ENCODE results near the gene HAUS7. TPM values are rescaled to one million over a fixed set of nuclear protein-coding genes. Genes with fewer than 3 reads are reported as not detected.

HAUS7 gene
- total RNA-seq, 1 experiment from 2014 or later: 28.9 TPM

- no peaks in the 10 kb centered on the region for H3K36me3 ChIP-seq (ENCODE audit: control insufficient read depth in 1 of 2, insufficient read depth in 2 of 2, low read length in 2 of 2)
- no peak overlapping the region for H2AFZ ChIP-seq (ENCODE audit: low read depth, low read length, poor library complexity, severe bottlenecking)
- H3K27me3 ChIP-seq (ENCODE audit: insufficient read depth, low read length): no peaks in the 10 kb centered on the region
- no peaks in the 10 kb centered on the region for H3K9me3 ChIP-seq (ENCODE audit: control insufficient read depth in 1 of 2, insufficient read depth in 1 of 2, low read depth in 1 of 2, low read length in 2 of 2)
- no TSS peak for BruUV-seq (replicated peaks)
- H3K9ac ChIP-seq (ENCODE audit: low read length): no peak overlapping the region
- ATAC-seq (no peak), DNase-seq (ENCODE audit: low read depth, low spot score) (no peak)
- no peaks in the 10 kb centered on the region for H3K9me2 ChIP-seq (ENCODE audit: insufficient read depth)
- no peak overlapping the region for H3K4me3 ChIP-seq (replicated peaks in 1 of 2; ENCODE audit: low read depth in 1 of 2, low read length in 2 of 2)
- no peaks in the 10 kb centered on the region for H3K4me1 ChIP-seq (ENCODE audit: control insufficient read depth in 1 of 2, insufficient read depth in 2 of 2, low read length in 2 of 2)
- ChIA-PET POLR2A (no interaction called here), CTCF (no interaction called here), RAD21 (ENCODE audit: low non-redundant PET in 1 of 2, low total read pairs in 2 of 2, uncharacterized antibody in 2 of 2, unreplicated experiment in 2 of 2) (no interaction called here)
- intact Hi-C loops (cut with micrococcal nuclease): no loop called here
- no peaks in the 10 kb centered on the region for H4K20me1 ChIP-seq (ENCODE audit: insufficient read depth)
- no peaks in the 10 kb centered on the region for H3K79me2 ChIP-seq (ENCODE audit: insufficient read depth, low read length)
- no peak overlapping the region for H3K4me2 ChIP-seq (ENCODE audit: low read length)
- TF ChIP-seq REST (IDR thresholded peaks at IDR 0.05; ENCODE audit: low read depth) (no peak), ZBTB33 (IDR thresholded peaks at IDR 0.05; ENCODE audit: extremely low read depth, insufficient replicate concordance, low read length) (no peak), POLR2AphosphoS5 (IDR thresholded peaks at IDR 0.05; ENCODE audit: low read depth, low read length) (no peak), POLR2A (IDR thresholded peaks at IDR 0.05; ENCODE audit: borderline replicate concordance, extremely low read depth, insufficient read depth, insufficient read length) (no peak), ZFX (IDR thresholded peaks at IDR 0.05) (no peak), SIN3A (IDR thresholded peaks at IDR 0.05; ENCODE audit: low read depth) (no peak), TCF7L2 (IDR thresholded peaks at IDR 0.05; ENCODE audit: borderline replicate concordance, extremely low read depth, insufficient read depth, insufficient read length) (no peak), ELF1 (IDR thresholded peaks at IDR 0.05; ENCODE audit: borderline replicate concordance, low read depth) (no peak), ZNF274 (IDR thresholded peaks at IDR 0.05; ENCODE audit: low read depth, low read length) (no peak), RAD21 (IDR thresholded peaks at IDR 0.05; ENCODE audit: low read depth) (no peak), MAX (IDR thresholded peaks at IDR 0.05) (no peak), EZH2phosphoT487 (IDR thresholded peaks at IDR 0.05; ENCODE audit: borderline replicate concordance) (no peak), YY1 (IDR thresholded peaks at IDR 0.05; ENCODE audit: extremely low read depth, insufficient replicate concordance, low read depth, low read length) (no peak), JUND (IDR thresholded peaks at IDR 0.05) (no peak), SP1 (IDR thresholded peaks at IDR 0.05; ENCODE audit: low read depth) (no peak), EZH2 (IDR thresholded peaks at IDR 0.05) (no peak), CBX3 (IDR thresholded peaks at IDR 0.05; ENCODE audit: low read depth) (no peak), FOSL1 (IDR thresholded peaks at IDR 0.05; ENCODE audit: low read depth) (no peak), CTCF (IDR thresholded peaks at IDR 0.05 in 2 of 3, conservative IDR thresholded peaks at IDR 0.05 in 1 of 3; ENCODE audit: borderline replicate concordance in 1 of 3, insufficient read depth in 1 of 3, low read depth in 2 of 3, low read length in 2 of 3) (no peak), SRF (IDR thresholded peaks at IDR 0.05; ENCODE audit: low read depth) (no peak)
- H3K27ac ChIP-seq (ENCODE audit: low read depth, low read length): no peak overlapping the region
These were observed 17.3 kb upstream of the HAUS7 start for GRCh38 chrX:153487590-153488071.

Data from HCT116 (cell line).